GM21717 (cell line): ENCODE measurements around the gene PPIC.

ENCODE experiments used
- ATAC-seq: cut with Tn5 transposase; IDR thresholded peaks from one replicate; pipeline ENCODE4 v1.9.1; 2021; ENCODE audit warnings: mild to moderate bottlenecking, moderate library complexity; ENCODE audit not compliant: unreplicated experiment

Gene PPIC

DNA sequence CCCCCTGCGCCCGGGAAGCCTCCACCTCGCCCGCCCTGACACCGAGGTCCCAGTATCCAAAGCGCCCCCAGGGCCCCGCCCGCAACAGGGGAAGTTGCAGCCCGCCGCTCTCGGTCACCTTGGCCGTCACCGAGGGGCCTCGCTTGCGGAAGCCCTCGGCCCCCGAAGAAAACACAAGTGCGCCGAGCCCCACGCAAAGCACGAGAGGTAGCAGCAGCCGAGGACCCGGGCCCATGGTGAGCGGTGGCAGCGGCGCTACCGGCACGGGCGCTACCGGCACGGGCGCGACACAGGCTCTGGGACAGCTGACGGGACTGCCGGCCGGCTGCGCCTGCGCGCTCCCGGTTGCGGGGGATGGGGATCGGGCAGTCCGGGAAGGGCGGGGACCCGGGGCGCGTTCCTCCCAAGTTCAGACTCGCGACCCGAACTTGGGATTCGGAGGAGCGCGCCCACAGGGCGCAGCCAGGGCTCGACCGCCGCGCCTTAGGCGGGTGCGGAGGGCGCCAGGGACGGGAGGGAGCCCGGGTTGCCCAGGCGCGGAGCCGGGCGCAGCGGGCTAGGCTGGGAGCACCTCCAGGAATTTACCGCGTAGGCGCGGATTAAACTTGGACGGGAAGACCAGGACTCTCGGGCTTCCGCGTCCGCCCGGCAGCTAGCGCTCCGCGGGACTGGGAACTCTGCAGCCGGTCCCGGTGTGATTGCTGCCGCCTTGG lies at the start of gene PPIC:
PPIC (minus strand) TSS at position 335 of the 713 bp plus-strand sequence; CDS start at position 235, 100 bp downstream.
- peak; percentile 73 for ATAC-seq

DNA sequence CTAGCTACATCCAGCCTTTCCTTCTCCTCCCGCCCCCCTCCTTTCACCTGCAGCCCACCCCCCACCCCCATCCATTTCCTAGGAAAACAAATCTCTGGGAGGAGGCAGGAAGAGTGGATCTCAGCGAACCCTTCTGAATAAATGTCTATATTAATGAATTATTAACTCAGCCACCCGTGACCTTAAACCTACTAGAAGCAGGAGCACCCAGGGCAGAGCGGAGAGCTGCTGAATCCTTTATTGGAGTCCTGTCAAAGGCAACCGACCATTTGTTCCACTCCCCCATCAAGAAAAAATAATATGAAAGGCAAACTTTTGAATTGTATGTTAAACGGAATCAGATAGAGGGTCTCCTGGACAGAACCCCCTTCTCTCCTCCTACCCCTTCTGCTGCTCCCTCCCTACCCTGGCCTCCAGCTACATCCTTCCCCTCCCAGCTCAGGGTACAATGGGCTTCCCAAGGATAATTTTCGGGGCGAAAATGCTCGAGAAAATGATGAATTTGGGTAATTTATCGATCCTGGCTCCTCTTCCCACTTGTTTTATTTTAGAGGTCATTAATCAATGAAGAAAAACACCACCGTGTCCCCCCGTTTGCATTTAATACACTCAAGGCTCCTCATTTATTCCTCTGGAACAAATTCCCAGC lies 49.2 kb upstream of the PPIC start:
- ATAC-seq: no peak

DNA sequence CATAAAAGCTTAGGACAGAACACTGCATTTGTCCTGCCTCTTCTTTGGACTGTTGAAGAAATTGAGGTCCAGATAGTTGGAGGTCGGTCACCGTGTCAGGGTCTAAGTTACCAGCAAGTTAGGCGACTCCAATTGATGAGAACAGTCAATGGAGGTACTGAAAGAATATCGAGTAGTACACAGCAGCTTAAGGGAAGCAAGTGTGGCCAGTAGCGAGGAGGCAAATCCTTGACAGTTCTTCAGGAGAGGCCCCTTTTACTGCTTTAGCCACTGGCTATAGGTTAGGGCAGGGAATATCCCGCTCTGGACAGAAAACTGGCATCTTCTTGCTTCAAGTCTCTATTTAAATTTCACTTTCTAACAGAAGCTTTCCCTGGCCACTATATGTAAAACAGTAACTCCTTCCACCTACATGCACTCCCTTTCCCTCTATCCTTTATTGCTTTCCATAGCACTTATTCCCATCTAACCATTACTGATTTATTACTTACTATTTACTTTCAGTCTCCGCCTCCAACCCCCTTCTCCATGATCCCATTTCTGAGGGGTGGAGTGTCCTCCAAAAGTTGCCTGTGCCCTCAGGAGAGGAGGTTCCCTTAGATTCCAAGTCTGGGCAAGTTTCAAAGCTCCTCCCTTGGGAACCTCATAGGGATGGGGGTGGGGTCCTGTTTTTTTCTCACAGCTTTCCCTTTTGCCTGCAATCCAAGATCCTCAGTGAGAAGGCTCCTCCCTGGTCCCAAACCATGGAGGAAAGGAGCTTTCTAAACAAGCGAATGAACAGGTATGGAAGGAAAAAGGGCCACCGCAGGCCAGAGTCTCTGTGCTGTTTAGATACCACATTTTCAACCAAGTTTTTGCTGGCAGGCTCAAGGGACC lies 48.4 kb upstream of the PPIC start:
- no peak for ATAC-seq

DNA sequence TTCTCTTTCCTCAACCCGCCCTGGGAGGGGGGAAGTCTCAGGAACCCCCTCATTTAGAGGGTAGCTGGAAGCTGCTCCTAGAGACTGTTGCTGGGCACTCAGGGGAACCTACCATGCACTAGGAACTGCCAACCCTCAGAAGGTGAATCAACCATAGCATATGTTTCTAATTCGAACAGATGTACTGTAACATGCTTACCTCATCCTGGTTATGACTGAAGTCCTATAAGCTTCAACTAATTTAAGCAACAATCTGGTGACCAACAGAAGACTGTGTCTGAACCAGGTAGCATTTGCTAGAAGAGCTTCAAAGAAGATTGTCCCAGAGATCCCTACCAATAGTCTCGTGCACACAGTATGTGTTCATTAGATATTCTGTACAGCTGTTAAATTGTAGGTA lies 46.8 kb upstream of the PPIC start:
- ATAC-seq: no peak

DNA sequence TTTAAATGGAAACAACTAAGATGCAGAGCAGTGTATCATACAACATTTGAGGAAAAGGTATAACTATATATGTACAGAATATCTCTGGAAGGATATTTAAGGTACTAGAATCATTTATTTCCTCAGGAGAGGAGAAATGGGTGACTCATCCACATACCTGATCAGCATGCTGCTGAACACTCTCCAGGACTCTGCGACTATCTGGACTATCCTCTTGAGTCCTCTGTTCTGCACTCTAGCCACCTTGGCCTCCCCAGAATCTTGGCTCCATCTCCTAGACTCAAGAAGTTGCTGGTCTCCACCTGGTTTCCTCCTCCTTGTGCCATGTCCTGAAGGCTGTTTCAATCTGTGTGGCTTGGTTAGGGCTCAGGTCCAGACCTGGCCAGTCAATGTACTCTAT lies 43.7 kb upstream of the PPIC start:
- no peak for ATAC-seq

DNA sequence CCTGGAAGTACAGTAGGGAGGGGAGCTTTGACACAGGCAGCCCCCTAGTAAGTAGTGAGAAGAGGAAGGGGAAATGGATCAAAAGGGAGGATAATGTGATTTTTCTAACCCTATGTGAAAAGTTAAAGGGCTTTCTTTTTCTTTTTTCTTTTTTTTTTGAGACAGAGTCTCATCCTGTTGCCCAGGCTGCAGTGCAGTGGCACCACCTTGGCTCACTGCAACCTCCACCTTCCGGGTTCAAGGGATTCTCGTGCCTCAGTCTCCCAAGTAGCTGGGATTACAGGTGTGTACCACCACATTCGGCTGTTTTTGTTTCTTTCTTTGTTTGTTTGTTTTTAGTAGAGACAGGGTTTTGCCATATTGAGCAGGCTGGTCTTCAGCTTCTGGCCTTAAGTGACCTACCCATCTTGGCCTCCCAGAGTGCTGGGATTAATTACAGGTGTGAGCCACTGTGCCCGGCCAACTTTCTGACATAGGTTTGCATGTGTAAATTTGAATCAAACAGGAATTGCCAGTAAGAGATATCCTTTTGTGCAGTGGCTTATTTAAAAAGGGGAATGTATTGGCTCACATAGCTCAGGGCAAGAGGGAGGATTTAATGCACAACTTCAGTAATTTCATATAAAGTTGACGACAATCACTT lies 39.1 kb upstream of the PPIC start:
- ATAC-seq: no peak

DNA sequence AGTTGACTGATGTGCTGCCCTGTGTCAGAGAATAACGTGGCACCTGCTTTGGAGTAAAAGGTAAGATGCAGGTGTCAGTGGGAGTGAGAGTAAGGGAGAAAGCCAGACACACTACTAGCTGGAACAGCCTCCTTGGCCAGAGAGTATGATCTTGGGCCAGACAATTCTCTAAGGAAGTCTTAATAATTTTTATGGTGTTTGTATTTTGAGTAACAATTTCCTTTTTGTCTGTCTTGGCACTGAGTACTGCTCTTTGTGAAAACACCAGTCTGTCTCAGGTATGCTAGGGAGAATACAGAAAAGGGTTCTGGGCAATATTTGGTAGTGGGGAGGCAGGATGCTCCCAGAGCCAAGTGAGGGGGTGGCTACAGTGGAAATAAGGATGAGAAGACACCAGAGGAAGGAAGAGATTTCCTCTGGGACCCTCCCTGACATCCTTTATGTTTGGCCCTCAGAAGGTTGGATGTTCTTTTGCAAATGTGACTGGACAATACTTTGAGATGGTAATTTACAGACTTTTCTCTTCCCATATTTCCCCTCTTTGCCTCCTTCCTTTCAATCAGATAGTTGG lies 31.9 kb upstream of the PPIC start:
- no peak for ATAC-seq

DNA sequence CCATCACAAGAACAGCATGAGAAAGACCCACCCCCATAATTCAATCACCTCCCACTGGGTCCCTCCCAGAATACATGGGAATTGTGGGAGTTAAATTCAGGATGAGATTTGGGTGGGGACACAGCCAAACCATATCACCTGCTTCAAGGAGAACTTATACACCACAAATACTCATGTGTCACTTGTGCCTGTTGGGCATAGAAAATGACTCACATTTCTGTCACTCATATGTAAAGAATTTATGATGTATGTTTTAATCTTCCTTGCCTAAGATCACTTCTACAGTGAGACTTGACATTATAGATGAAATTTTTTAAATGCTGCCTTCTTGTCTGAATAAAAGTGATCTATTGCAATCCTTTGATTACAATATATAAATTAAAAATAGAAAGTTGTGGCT lies 29.5 kb upstream of the PPIC start:
- no peak for ATAC-seq

DNA sequence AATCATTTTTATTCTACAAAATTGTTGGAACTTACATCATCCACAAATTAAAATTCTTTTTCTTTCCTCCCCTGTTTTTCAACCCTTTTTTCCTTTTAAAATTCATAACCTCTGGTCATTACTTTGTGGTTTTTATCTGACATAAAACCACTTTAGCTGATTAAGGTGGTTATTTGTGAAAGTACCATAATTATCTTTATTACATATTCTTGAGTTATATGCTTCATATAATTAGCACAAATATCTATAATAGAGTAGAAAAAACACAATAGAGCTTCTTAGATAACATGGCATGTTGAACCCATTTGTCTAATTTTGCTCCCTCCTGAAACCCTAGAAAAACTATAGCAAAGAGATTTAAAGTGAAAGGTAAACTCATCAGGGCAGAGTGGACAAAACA lies 22.9 kb upstream of the PPIC start:
- ATAC-seq: no peak

DNA sequence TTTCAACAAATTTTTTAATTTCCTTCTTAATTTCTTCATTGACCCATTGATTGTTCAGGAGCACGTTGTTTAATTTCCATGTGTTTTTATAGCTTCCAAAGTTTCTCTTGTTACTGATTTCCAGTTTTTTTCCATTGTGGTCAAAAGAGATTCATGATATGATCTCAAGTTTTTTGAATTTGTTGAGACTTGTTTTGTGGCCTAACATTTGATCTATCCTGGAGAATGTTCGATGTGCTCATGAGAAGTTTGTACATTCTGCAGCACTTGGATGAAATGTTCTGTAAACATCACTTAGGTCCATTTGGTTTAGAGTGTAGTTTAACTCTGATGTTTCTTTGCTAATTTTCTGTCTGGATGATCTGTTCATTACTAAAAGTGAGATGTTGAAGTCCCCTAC lies 14.7 kb upstream of the PPIC start:
- ATAC-seq: no peak

DNA sequence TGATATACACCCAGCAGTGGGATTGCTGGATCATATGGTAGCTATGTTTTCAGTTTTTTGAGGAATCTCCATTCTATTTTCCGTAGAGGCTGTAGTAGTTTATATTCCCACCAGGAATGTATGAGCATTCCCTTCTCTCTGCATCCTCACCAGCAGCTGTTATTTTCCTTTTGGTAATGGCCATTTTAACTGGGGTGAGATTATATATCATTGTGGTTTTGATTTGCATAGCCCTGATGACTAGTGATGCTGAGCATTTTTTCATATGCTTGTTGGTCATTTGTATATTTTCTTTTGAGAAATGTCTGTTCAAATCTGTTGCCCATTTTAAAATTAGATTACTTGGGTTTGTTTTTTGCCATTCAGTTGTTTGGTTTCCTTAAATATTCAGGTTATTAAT lies 11.2 kb upstream of the PPIC start:
- ATAC-seq: no peak

DNA sequence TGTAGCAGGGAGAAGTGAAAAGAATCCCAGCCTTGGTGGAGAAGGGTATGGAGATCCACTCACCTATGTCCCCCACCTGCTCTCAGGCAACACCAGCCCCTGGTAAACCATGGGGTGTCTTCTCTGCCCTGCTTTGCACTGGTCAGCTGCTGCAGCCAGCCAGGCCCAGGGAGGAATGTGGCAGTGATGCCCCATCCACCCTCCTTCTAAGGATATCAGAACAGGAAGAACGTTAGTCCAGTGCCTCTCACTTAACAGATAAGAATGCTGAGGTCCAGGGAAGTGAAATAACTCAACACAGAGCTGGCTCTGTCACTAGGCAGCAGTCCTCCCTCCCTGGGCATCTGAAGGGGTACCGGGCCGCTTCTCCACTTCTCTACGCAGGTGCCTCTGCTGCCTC lies 9.7 kb upstream of the PPIC start:
- no peak for ATAC-seq

DNA sequence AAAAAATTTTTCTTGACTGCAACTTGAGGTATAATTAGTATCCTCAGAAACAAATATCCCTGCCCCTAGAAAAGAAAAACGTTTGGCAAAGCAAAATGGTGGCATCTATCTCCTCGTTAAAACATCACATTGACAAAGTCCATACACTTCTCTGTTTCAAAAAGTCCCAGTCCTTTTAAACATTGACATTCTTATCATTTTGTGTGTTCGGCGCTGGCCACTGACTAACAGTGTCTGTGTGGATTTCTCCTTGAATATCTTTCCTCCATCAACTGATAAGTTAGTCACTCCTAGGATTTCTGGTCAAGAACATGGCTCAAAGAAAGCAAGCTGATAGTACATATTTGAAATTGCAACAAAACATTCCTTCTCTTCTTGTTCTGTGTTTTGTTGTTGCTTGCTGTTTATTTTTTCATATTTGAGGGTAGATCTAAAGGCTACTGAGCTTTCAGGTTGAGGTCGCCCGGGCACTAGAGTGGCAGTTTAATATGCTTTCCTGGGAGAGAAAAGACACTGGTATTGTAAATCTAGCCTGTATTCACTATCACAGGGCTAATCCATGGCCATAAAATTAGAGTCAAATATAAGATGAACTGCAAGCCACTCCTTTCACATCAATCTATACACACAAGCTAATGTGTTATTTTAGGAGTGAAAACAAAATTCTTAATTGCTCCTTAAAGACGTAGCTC lies 8.5 kb upstream of the PPIC start:
- ATAC-seq: no peak

DNA sequence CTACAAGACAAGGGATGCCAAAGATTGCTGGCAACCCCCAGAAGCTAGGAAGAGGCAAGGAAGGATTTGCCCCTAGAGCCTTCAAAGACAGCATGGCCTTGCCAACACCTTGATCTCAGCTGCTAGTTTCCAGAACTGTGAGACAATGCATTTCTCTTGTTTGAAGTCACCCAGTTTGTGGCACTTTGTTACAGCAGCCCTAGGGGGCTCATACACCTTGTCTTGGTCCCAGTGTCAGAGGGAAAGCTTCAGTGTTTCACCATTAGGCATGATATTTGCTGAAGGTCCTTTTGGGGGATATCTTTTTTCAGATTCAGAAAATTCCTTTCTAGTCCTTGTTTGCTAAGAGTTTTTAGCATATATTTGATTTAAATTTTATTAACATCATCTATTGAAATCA lies 3.1 kb upstream of the PPIC start:
- ATAC-seq: no peak

DNA sequence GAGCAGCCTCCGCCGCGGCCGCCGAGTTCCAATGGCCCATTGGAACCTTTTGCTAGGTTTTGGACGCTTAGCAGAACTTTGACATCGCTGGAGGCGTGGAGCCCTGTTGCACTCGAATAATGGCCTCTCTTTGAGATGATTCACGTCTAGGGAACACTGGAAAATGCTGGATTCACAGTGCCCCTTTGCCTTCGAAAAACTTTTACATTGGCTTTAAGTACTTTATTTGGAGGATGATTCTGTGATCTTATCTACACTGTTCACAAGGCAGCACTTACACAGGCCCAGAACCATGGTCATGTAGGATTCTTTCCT lies 536 bp upstream of the PPIC start:
- ATAC-seq: no peak

DNA sequence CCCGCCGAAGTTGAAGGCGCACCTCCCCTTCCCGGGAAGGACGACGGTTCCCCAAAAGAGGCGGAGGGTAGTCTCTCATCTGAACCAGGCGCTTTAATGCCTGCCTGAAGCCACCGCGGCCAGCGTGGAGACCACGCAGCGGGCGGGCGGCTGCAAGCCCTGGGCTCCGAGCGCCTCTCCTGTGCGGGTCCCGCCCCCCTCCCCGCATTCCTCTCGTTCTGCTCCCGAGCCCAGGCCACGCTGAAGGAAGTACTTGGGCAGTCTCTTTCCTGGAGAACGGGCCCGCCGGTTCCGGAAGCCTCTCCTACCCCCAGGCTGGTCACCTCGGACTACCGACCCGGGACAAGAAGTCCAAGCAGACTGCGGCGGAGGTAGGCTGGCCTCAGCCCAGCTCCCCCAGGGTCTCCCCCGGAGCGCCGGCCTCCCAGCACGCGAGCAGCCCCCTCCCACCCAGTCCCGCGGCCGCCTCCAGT lies 571 bp downstream of the PPIC start:
- peak; percentile 20 for ATAC-seq

DNA sequence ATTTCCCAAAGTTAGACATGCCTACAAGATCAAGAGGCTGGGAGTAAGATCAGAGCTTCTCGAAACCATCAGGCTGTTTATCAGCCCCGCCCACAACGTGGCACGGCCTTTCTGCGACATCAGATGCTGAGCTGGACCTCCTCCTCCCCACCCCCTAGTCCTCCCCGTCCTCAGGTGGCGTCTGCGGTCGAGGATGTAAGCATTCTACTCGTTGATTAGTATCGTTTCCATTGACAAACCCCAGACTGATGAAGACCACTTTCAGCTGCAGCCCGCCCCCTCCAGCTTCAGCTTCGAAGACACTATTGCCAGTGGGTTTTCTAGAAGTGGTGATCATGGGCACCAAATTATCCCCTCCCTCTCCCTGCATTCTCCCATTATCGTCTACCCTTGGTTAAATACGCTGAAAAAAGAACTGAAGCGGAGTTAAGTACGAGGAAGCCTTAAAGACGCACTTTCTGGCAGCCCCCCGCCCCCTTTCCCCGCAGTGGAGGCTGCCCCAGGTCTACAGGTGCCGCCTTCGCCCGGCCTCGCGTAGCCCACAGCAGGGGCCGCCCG lies 1.1 kb downstream of the PPIC start:
- ATAC-seq: peak; percentile 45

DNA sequence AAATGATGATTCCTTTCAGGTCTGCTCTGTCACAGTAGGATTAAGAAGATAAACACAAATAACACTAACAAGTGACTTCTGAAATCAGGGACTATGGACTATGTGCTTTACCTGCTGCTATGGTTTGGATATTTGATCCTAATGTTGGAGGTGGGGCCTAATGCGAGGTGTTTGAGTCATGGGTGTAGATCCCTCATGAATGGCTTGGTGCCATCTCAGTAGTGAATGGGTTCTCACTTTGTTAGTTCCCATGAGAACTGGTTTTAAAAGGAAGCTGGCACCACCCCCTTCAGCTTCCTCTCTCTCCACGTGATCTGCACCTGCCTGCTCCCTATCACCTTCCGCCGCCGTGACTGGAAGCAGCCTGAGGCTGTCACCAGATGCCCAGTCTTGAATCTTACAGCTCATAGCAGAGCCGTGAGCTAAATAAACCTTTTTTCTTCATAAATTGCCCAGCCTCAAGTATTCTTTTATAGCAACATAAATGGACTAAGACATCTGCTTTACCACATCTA lies 3.3 kb downstream of the PPIC start:
- no peak for ATAC-seq

DNA sequence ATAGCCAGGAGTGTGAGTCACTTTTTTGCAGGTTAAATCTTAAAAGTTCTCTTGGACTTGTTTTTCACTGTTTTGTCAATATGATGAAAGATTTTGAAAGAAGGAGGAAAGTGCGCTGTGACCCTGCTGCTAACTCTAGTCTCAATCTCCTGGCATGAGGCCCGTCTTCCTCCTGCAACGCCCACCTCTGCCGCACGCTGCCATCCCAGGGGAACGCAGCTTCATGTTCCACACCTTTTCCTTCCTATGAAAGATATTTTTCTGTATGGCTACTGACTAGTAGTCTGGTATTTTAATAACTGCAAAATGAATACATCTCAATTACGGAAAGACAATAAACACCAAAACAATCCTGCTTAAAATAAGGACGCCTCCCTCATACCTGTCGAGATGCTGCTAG lies 8.3 kb downstream of the PPIC start:
- ATAC-seq: no peak

DNA sequence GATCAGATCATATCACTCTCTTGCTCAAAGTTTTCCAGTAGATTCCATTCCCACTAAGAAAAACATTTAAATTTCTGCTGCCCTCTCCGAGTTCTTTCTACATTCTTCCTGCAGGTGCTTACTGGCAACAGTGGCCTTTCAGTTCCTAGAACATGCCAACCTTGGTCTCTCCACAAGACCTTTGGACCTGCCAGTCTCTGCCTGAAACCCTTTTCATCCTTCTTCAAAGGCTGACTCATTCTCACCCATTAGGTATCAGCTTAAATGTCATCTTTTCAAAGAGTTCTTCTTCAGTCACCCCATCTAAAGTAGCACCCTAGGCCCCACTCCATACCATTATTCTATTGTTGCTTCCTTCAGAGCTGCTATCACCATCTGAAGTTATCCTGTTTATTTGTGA lies 21.8 kb downstream of the PPIC start:
- no peak for ATAC-seq
